Astrocyte (in vitro differentiated cells and primary cell): ENCODE data around the gene FMO1.

ENCODE experiments used
- EZH2 ChIP-seq: IDR thresholded peaks from 2 replicates; pipeline ENCODE4 v1.6.1; 2012; ENCODE audit warnings: mild to moderate bottlenecking, low read length, inconsistent platforms; ENCODE audit not compliant: insufficient read depth
- TF ChIP-seq, protein P1 (sequence below): IDR thresholded peaks from 2 replicates; pipeline ENCODE4 v1.5.1; 2011; ENCODE audit warnings: low read depth, mild to moderate bottlenecking, inconsistent platforms, low read length, moderate library complexity; ENCODE audit not compliant: insufficient read depth

DNA sequence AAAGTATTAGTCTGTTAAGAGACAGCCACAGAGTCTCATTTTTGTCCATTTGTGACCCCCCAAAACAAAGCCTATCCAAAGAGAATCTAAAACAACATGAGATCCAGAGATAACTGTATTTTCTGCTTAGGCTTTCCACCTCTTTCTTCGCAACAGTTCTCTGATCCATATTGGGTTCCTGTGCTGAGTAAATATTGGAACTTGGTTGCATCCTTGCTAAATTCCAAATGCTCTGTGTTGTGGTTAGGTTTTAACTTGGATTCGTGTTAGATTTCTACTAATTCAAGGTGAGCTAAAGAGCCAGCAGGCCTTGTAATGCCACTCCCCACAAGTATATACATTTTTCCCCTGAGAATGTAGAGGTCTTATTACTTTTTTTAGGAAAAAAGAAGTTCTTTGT is 29.2 kb downstream of the FMO1 start:
- TF ChIP-seq, protein P1, sequence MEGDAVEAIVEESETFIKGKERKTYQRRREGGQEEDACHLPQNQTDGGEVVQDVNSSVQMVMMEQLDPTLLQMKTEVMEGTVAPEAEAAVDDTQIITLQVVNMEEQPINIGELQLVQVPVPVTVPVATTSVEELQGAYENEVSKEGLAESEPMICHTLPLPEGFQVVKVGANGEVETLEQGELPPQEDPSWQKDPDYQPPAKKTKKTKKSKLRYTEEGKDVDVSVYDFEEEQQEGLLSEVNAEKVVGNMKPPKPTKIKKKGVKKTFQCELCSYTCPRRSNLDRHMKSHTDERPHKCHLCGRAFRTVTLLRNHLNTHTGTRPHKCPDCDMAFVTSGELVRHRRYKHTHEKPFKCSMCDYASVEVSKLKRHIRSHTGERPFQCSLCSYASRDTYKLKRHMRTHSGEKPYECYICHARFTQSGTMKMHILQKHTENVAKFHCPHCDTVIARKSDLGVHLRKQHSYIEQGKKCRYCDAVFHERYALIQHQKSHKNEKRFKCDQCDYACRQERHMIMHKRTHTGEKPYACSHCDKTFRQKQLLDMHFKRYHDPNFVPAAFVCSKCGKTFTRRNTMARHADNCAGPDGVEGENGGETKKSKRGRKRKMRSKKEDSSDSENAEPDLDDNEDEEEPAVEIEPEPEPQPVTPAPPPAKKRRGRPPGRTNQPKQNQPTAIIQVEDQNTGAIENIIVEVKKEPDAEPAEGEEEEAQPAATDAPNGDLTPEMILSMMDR, result no peak
- TF ChIP-seq EZH2, result no peak
